ENCODE data around the gene PMVK.

DNA sequence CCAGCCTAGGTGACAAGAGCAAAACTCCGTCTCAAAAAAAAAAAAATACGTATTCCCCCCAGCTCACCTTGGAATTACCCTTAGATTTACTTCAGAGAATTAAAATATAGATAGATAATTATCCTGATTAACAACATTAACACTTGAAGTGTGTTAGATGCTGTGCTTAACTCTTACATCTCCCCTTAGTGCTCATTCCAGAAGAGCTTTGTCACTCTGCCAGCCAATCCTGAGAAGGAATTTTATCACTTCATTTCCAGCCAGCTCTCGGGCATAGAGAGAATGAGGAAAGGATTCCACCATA, 35.6 kb upstream of the PMVK start:
- no peak for TF ChIP-seq POLR2A (IDR thresholded peaks at IDR 0.05)
- TF ChIP-seq, protein P1, sequence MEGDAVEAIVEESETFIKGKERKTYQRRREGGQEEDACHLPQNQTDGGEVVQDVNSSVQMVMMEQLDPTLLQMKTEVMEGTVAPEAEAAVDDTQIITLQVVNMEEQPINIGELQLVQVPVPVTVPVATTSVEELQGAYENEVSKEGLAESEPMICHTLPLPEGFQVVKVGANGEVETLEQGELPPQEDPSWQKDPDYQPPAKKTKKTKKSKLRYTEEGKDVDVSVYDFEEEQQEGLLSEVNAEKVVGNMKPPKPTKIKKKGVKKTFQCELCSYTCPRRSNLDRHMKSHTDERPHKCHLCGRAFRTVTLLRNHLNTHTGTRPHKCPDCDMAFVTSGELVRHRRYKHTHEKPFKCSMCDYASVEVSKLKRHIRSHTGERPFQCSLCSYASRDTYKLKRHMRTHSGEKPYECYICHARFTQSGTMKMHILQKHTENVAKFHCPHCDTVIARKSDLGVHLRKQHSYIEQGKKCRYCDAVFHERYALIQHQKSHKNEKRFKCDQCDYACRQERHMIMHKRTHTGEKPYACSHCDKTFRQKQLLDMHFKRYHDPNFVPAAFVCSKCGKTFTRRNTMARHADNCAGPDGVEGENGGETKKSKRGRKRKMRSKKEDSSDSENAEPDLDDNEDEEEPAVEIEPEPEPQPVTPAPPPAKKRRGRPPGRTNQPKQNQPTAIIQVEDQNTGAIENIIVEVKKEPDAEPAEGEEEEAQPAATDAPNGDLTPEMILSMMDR (IDR thresholded peaks at IDR 0.05) = no peak

Data from tibial nerve (tissue), 3 donors.